Measurements from ENCODE around the gene EDN3. TPM values are rescaled to one million over a fixed set of nuclear protein-coding genes. Genes with fewer than 3 reads are reported as not detected.

EDN3 gene
- total RNA-seq, 6 donors from 2014 or later = 0.27 to 3.2 (median 1.5) TPM; not detected in 2

GRCh38 chr20:59320426-59320825, 20.0 kb downstream of the EDN3 start:
- no peaks in the 10 kb centered on the region for H3K4me1 ChIP-seq
- no peak overlapping the region for H3K27ac ChIP-seq
- H3K36me3 ChIP-seq = no peaks in the 10 kb centered on the region
- peak in 1 of 2 donors; percentile 60 for DNase-seq
- TF ChIP-seq EP300 (IDR thresholded peaks at IDR 0.05) (no peak), POLR2A (IDR thresholded peaks at IDR 0.05) (no peak), CTCF (IDR thresholded peaks at IDR 0.05) (no peak), POLR2AphosphoS5 (IDR thresholded peaks at IDR 0.05) (no peak)
- ATAC-seq (ENCODE audit: low FRiP score in 2 of 2) = no peak
- H3K27me3 ChIP-seq = no peaks in the 10 kb centered on the region
- no peaks in the 10 kb centered on the region for H3K9me3 ChIP-seq
- H3K4me3 ChIP-seq = no peak overlapping the region
- 84% methylated on average over 8 of the region's 10 CpGs; no CpG with 5 or more reads in 1 of the 2 donors for WGBS, 2 donors

- H3K4me3 ChIP-seq = no peak overlapping the region
- no peaks in the 10 kb centered on the region for H3K4me1 ChIP-seq
- no peaks in the 10 kb centered on the region for H3K9me3 ChIP-seq
- 91 to 94% methylated on average over 5 to 16 of the region's 16 CpGs for WGBS, 2 donors
- no peaks in the 10 kb centered on the region for H3K36me3 ChIP-seq
- no peaks in the 10 kb centered on the region for H3K27me3 ChIP-seq
- H3K27ac ChIP-seq = no peak overlapping the region
- TF ChIP-seq POLR2A (IDR thresholded peaks at IDR 0.05) (no peak), POLR2AphosphoS5 (IDR thresholded peaks at IDR 0.05) (no peak), CTCF (IDR thresholded peaks at IDR 0.05) (no peak), EP300 (IDR thresholded peaks at IDR 0.05) (no peak)
- ATAC-seq (ENCODE audit: low FRiP score in 2 of 2) (no peak), DNase-seq (no peak)
These were observed 20.6 kb downstream of the EDN3 start for GRCh38 chr20:59320854-59321647.

DNA sequence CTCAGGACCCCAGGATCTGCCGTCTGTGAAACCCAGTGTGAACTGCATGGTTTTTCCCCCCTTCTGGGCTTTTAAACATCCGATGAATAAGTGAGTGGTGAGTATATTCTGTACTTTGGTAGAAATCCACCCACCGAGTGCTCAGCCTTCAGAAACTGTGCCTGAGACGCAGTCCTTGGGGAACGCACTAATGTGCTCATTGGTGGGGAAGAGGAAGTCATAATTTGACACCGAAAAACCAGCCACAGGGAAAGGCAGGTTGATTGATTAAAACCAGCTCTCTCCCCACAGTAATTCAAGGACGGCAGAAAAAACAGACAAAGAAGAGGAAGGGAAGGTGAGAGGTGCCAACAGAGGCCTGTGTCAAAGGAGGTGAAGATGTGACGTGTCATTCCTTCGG, 21.7 kb downstream of the EDN3 start:
- H3K4me3 ChIP-seq = no peak overlapping the region
- ATAC-seq (ENCODE audit: low FRiP score in 2 of 2) (no peak), DNase-seq (no peak)
- no peak overlapping the region for H3K27ac ChIP-seq
- WGBS, 2 donors = 62 to 71% methylated on average over 9 of the region's 9 CpGs
- TF ChIP-seq POLR2A (IDR thresholded peaks at IDR 0.05) (no peak), EP300 (IDR thresholded peaks at IDR 0.05) (no peak), CTCF (IDR thresholded peaks at IDR 0.05) (no peak), POLR2AphosphoS5 (IDR thresholded peaks at IDR 0.05) (no peak)
- no peaks in the 10 kb centered on the region for H3K36me3 ChIP-seq
- no peaks in the 10 kb centered on the region for H3K9me3 ChIP-seq
- no peaks in the 10 kb centered on the region for H3K4me1 ChIP-seq
- no peaks in the 10 kb centered on the region for H3K27me3 ChIP-seq

- no peaks in the 10 kb centered on the region for H3K4me1 ChIP-seq
- no peaks in the 10 kb centered on the region for H3K36me3 ChIP-seq
- DNase-seq (no peak), ATAC-seq (ENCODE audit: low FRiP score in 2 of 2) (no peak)
- H3K27me3 ChIP-seq = no peaks in the 10 kb centered on the region
- H3K27ac ChIP-seq = no peak overlapping the region
- H3K9me3 ChIP-seq = no peaks in the 10 kb centered on the region
- no peak for TF ChIP-seq POLR2AphosphoS5 (IDR thresholded peaks at IDR 0.05)
- TF ChIP-seq EP300 (IDR thresholded peaks at IDR 0.05) = no peak
- no peak for TF ChIP-seq POLR2A (IDR thresholded peaks at IDR 0.05)
- no peak for TF ChIP-seq CTCF (IDR thresholded peaks at IDR 0.05)
- no peak overlapping the region for H3K4me3 ChIP-seq
- WGBS, 2 donors = 91 to 93% methylated on average over 14 to 17 of the region's 17 CpGs
These were observed 22.4 kb downstream of the EDN3 start for GRCh38 chr20:59322585-59323454.

Measured in upper lobe of left lung (tissue), 6 donors.